ENCODE results near the gene BRME1. TPM values are rescaled to one million over a fixed set of nuclear protein-coding genes. Genes with fewer than 3 reads are reported as not detected.

The BRME1 gene
- total and polyA plus RNA-seq, 2 donors from 2014 or later: 1.5 to 1.8 TPM

DNA sequence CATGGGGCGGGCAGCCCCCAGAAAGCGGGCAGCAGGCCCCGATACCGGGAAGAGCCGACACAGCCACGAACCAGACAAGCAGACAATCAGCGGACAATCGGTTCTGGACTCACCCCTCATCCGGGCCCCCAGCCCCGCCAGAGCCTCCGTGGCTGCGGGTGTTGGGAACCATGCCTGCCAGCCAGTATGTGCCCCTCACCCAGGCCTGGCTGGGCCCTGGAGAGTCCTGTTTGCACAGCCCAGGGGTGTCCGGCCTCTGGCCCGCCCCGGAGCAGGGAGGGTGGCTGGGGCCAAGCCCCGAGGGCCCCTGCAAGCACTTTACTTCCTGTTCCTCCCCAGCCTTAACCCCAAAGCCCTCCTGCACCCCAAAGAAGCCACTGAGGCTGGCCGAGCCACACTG, 24.5 kb upstream of the BRME1 start:
- H3K36me3 ChIP-seq (ENCODE audit: control insufficient read depth in 2 of 3, insufficient read depth in 3 of 3, low read length in 3 of 3): peaks cover 4 to 8% (median 5%) of the 10 kb centered on the region in 3 donors
- H3K9ac ChIP-seq (ENCODE audit: low read length in 3 of 3): no peak overlapping the region
- FAIRE-seq (no peak), DNase-seq (no peak)
- no peak overlapping the region for H3K27ac ChIP-seq (ENCODE audit: low read depth in 2 of 2, low read length in 2 of 2)
- intact Hi-C loops (cut with DNase I): no loop called here
- no peaks in the 10 kb centered on the region for H3K27me3 ChIP-seq (ENCODE audit: control insufficient read depth, insufficient read depth, low read length)
- H3K4me3 ChIP-seq (ENCODE audit: low read length in 3 of 3): no peak overlapping the region
- H3K9me3 ChIP-seq (ENCODE audit: control insufficient read depth in 2 of 3, insufficient read depth in 1 of 3, low read length in 3 of 3): no peaks in the 10 kb centered on the region
- H3K4me1 ChIP-seq (ENCODE audit: control insufficient read depth in 2 of 3, insufficient read depth in 2 of 3, low read depth in 1 of 3, low read length in 3 of 3): no peaks in the 10 kb centered on the region
- TF ChIP-seq, protein P1, sequence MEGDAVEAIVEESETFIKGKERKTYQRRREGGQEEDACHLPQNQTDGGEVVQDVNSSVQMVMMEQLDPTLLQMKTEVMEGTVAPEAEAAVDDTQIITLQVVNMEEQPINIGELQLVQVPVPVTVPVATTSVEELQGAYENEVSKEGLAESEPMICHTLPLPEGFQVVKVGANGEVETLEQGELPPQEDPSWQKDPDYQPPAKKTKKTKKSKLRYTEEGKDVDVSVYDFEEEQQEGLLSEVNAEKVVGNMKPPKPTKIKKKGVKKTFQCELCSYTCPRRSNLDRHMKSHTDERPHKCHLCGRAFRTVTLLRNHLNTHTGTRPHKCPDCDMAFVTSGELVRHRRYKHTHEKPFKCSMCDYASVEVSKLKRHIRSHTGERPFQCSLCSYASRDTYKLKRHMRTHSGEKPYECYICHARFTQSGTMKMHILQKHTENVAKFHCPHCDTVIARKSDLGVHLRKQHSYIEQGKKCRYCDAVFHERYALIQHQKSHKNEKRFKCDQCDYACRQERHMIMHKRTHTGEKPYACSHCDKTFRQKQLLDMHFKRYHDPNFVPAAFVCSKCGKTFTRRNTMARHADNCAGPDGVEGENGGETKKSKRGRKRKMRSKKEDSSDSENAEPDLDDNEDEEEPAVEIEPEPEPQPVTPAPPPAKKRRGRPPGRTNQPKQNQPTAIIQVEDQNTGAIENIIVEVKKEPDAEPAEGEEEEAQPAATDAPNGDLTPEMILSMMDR (IDR thresholded peaks at IDR 0.05; ENCODE audit: borderline replicate concordance, extremely low read depth, insufficient read depth): no peak

DNA sequence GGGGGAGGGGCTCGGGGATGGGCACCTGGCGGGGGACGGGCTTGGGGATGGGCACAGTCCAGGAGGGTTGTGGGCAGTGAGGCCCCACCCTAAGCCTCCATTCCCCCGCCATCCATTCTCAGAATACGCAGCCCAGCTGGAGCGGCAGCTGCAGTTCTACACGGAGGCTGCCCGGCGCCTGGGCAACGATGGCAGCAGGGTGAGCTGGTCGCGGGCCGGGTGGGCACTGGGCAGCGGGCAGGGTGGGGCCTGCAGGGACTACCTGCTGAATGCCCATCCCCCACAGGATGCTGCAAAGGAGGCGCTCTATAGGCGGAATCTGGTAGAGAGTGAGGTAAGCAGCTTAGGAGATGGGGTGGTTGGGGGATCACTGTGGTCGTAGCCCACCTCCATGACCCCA, 24.0 kb upstream of the BRME1 start:
- TF ChIP-seq, protein P1 (IDR thresholded peaks at IDR 0.05; ENCODE audit: borderline replicate concordance, extremely low read depth, insufficient read depth): no peak
- intact Hi-C loops (cut with DNase I): no loop called here

GRCh38 chr19:13929340-13929739, 23.4 kb upstream of the BRME1 start:
- DNase-seq (peak in 1 of 5 donors; percentile 32), FAIRE-seq (no peak)
- TF ChIP-seq, protein P1 (IDR thresholded peaks at IDR 0.05; ENCODE audit: borderline replicate concordance, extremely low read depth, insufficient read depth): no peak
- intact Hi-C loops (cut with DNase I): no loop called here
- Histone ChIP-seq H3K9me3 (ENCODE audit: control insufficient read depth in 2 of 3, insufficient read depth in 1 of 3, low read length in 3 of 3) (no peaks in the 10 kb centered on the region), H3K4me3 (ENCODE audit: low read length in 3 of 3) (no peak overlapping the region), H3K27me3 (ENCODE audit: control insufficient read depth, insufficient read depth, low read length) (no peaks in the 10 kb centered on the region), H3K4me1 (ENCODE audit: control insufficient read depth in 2 of 3, insufficient read depth in 2 of 3, low read depth in 1 of 3, low read length in 3 of 3) (no peaks in the 10 kb centered on the region), H3K36me3 (ENCODE audit: control insufficient read depth in 2 of 3, insufficient read depth in 3 of 3, low read length in 3 of 3) (peaks cover 4 to 10% (median 5%) of the 10 kb centered on the region in 3 donors), H3K9ac (ENCODE audit: low read length in 3 of 3) (no peak overlapping the region), H3K27ac (ENCODE audit: low read depth in 2 of 2, low read length in 2 of 2) (no peak overlapping the region)

More for the DNA sequence above, 24.0 kb upstream of the BRME1 start:
- Histone ChIP-seq H3K27ac (ENCODE audit: low read depth in 2 of 2, low read length in 2 of 2) (no peak overlapping the region), H3K27me3 (ENCODE audit: control insufficient read depth, insufficient read depth, low read length) (no peaks in the 10 kb centered on the region), H3K4me1 (ENCODE audit: control insufficient read depth in 2 of 3, insufficient read depth in 2 of 3, low read depth in 1 of 3, low read length in 3 of 3) (no peaks in the 10 kb centered on the region), H3K4me3 (ENCODE audit: low read length in 3 of 3) (no peak overlapping the region), H3K36me3 (ENCODE audit: control insufficient read depth in 2 of 3, insufficient read depth in 3 of 3, low read length in 3 of 3) (peaks cover 4 to 8% (median 5%) of the 10 kb centered on the region in 3 donors), H3K9ac (ENCODE audit: low read length in 3 of 3) (no peak overlapping the region), H3K9me3 (ENCODE audit: control insufficient read depth in 2 of 3, insufficient read depth in 1 of 3, low read length in 3 of 3) (no peaks in the 10 kb centered on the region)
- DNase-seq: peak in 1 of 5 donors; percentile 36
- FAIRE-seq: no peak

- FAIRE-seq: no peak
- Histone ChIP-seq H3K27me3 (ENCODE audit: control insufficient read depth, insufficient read depth, low read length) (no peaks in the 10 kb centered on the region), H3K27ac (ENCODE audit: low read depth in 2 of 2, low read length in 2 of 2) (peak overlapping the region in 1 of 2 donors; percentile 11), H3K36me3 (ENCODE audit: control insufficient read depth in 2 of 3, insufficient read depth in 3 of 3, low read length in 3 of 3) (peaks cover 5 to 13% (median 13%) of the 10 kb centered on the region in 3 donors), H3K9me3 (ENCODE audit: control insufficient read depth in 2 of 3, insufficient read depth in 1 of 3, low read length in 3 of 3) (no peaks in the 10 kb centered on the region), H3K4me1 (ENCODE audit: control insufficient read depth in 2 of 3, insufficient read depth in 2 of 3, low read depth in 1 of 3, low read length in 3 of 3) (no peaks in the 10 kb centered on the region), H3K4me3 (ENCODE audit: low read length in 3 of 3) (no peak overlapping the region), H3K9ac (ENCODE audit: low read length in 3 of 3) (no peak overlapping the region)
- TF ChIP-seq, protein P1 (IDR thresholded peaks at IDR 0.05; ENCODE audit: borderline replicate concordance, extremely low read depth, insufficient read depth): no peak
- intact Hi-C loops (cut with DNase I): no loop called here
- DNase-seq: no peak
These were observed 20.8 kb upstream of the BRME1 start for GRCh38 chr19:13926715-13927114.
